ENCODE data around the gene ARHGEF37. TPM values are rescaled to one million over a fixed set of nuclear protein-coding genes. Genes with fewer than 3 reads are reported as not detected.

The ARHGEF37 gene
- total RNA-seq, 1 donor from 2014 or later: 1.0 TPM

- peaks cover 5% of the 10 kb centered on the region for H3K27me3 Mint-ChIP-seq (ENCODE audit: unreplicated experiment)
- H3K4me1 Mint-ChIP-seq (ENCODE audit: low read depth, unreplicated experiment): no peaks in the 10 kb centered on the region
- DNase-seq: no peak
- TF ChIP-seq CTCF (IDR thresholded peaks at IDR 0.05; ENCODE audit: partially characterized antibody, unreplicated experiment): no peak
- H3K27ac Mint-ChIP-seq (ENCODE audit: unreplicated experiment): no peak overlapping the region
- H3K4me3 Mint-ChIP-seq (ENCODE audit: unreplicated experiment): no peak overlapping the region
- no peaks in the 10 kb centered on the region for H3K36me3 Mint-ChIP-seq (ENCODE audit: unreplicated experiment)
- H3K9me3 Mint-ChIP-seq (ENCODE audit: unreplicated experiment): peaks cover 2% of the 10 kb centered on the region
These were observed 18.1 kb downstream of the ARHGEF37 start for GRCh38 chr5:149599375-149599774.

DNA sequence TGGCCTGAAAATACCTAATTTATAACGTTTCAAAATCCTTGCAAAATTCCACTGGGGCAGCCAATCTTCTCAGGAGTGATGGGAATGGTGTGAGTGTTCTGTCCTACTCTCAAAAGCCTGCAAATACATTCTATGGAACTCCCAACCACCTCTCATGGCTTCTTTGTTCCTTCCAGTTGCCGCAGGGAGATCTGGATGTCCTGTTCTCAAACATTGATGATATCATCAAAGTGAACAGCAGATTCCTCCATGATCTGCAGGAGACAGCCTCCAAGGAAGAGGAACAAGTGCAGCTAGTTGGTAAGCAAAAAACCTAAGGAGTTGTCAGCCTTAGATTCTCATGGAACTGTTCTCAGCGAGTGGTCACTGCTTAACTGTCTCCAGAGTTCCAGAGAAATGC, 19.6 kb downstream of the ARHGEF37 start:
- Mint-ChIP-seq H3K27ac (ENCODE audit: unreplicated experiment) (no peak overlapping the region), H3K4me3 (ENCODE audit: unreplicated experiment) (no peak overlapping the region), H3K36me3 (ENCODE audit: unreplicated experiment) (no peaks in the 10 kb centered on the region), H3K9me3 (ENCODE audit: unreplicated experiment) (peaks cover 3% of the 10 kb centered on the region), H3K4me1 (ENCODE audit: low read depth, unreplicated experiment) (no peaks in the 10 kb centered on the region), H3K27me3 (ENCODE audit: unreplicated experiment) (peaks cover 5% of the 10 kb centered on the region)
- no peak for TF ChIP-seq CTCF (IDR thresholded peaks at IDR 0.05; ENCODE audit: partially characterized antibody, unreplicated experiment)
- DNase-seq: no peak

DNA sequence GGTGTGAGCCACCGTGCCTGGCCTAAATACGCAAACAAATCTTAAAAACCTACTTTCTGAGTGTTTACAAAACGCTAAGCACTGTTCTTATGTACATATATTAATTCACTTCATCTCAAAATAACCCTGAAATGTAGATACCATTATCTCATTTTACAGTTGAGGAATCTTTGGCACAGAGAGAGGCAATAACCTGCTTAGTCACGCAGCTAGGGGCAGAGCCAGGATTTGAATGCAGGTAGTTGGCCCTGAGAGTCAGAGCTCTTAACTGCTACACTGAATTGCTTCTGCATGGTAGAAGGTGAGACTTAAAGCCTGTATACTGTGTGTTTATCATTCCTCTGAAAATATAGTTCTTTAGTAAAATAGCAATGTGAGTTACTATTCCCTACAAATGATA, 21.9 kb downstream of the ARHGEF37 start:
- DNase-seq: no peak
- H3K4me3 Mint-ChIP-seq (ENCODE audit: unreplicated experiment): no peak overlapping the region
- H3K27ac Mint-ChIP-seq (ENCODE audit: unreplicated experiment): no peak overlapping the region
- TF ChIP-seq CTCF (IDR thresholded peaks at IDR 0.05; ENCODE audit: partially characterized antibody, unreplicated experiment): no peak
- H3K27me3 Mint-ChIP-seq (ENCODE audit: unreplicated experiment): no peaks in the 10 kb centered on the region
- peaks cover 1% of the 10 kb centered on the region for H3K9me3 Mint-ChIP-seq (ENCODE audit: unreplicated experiment)
- no peaks in the 10 kb centered on the region for H3K36me3 Mint-ChIP-seq (ENCODE audit: unreplicated experiment)
- no peaks in the 10 kb centered on the region for H3K4me1 Mint-ChIP-seq (ENCODE audit: low read depth, unreplicated experiment)

- Mint-ChIP-seq H3K4me3 (ENCODE audit: unreplicated experiment) (no peak overlapping the region), H3K36me3 (ENCODE audit: unreplicated experiment) (no peaks in the 10 kb centered on the region), H3K4me1 (ENCODE audit: low read depth, unreplicated experiment) (no peaks in the 10 kb centered on the region), H3K27me3 (ENCODE audit: unreplicated experiment) (no peaks in the 10 kb centered on the region), H3K9me3 (ENCODE audit: unreplicated experiment) (peaks cover 1% of the 10 kb centered on the region), H3K27ac (ENCODE audit: unreplicated experiment) (no peak overlapping the region)
- no peak for TF ChIP-seq CTCF (IDR thresholded peaks at IDR 0.05; ENCODE audit: partially characterized antibody, unreplicated experiment)
- DNase-seq: no peak
These were observed 22.6 kb downstream of the ARHGEF37 start for GRCh38 chr5:149603920-149604319.

DNA sequence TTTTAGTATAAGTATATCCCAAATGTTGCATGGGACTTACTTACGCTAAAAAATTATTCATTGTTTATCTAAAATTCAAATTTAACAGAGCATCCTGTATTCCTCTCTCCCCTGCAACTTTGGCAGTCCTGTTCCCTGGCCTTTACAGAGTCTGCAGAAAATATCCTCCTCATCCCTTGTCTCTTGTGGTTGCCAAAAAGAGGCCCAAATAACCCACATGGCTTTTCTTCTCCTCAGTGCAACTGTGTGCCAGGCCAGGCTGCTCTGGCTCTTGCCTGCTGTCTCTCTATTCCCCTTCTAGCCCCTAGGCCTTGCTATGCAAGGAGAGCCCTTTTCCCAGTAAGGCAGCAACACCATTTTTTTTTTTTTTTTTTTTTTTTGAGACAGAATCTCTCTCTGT, 23.0 kb downstream of the ARHGEF37 start:
- DNase-seq: no peak
- TF ChIP-seq CTCF (IDR thresholded peaks at IDR 0.05; ENCODE audit: partially characterized antibody, unreplicated experiment): no peak
- H3K27me3 Mint-ChIP-seq (ENCODE audit: unreplicated experiment): no peaks in the 10 kb centered on the region
- no peaks in the 10 kb centered on the region for H3K36me3 Mint-ChIP-seq (ENCODE audit: unreplicated experiment)
- no peak overlapping the region for H3K4me3 Mint-ChIP-seq (ENCODE audit: unreplicated experiment)
- peaks cover 1% of the 10 kb centered on the region for H3K9me3 Mint-ChIP-seq (ENCODE audit: unreplicated experiment)
- H3K27ac Mint-ChIP-seq (ENCODE audit: unreplicated experiment): no peak overlapping the region
- H3K4me1 Mint-ChIP-seq (ENCODE audit: low read depth, unreplicated experiment): no peaks in the 10 kb centered on the region
